ENCODE data around the gene HSF2. TPM values are rescaled to one million over a fixed set of nuclear protein-coding genes. Genes with fewer than 3 reads are reported as not detected.

Gene HSF2
- total RNA-seq, 1 experiment from 2014 or later, result 10.6 TPM

DNA sequence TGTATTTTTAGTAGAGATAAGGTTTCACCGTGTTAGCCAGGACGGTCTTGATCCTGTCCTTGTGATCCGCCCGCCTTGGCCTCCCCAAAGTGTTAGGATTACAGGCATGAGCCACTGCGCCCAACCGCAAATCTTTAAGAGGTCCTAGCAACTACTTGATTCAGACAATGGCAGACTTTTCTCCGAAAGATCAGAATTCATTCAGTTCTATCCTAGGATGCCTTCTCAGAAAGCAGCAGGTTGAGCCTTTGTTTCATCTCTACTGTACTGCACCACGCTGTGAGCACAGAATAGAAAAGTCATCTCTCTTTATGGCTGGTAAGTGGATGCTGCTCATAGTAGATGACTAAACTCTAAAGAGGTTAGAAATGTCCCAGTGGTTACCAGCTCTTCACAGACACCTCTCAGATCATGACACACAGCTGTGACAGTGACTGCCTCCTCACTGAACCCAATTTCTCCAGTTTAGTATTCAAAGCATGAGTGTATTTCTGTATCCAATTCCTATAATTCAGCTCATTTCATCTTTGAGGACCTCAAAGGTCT is 6.0 kb upstream of the HSF2 start:
- DNase-seq (ENCODE audit: low spot score) (no peak), ATAC-seq (peak; percentile 17)
- POLR2A ChIA-PET, result no interaction called here
- Mint-ChIP-seq H3K36me3 (no peaks in the 10 kb centered on the region), H3K27ac (no peak overlapping the region), H3K4me1 (no peaks in the 10 kb centered on the region), H3K4me3 (no peak overlapping the region), H3K27me3 (ENCODE audit: low read depth) (peaks cover 97% of the 10 kb centered on the region), H3K9me3 (no peaks in the 10 kb centered on the region)
- TF ChIP-seq ZNF416 (CRISPR knock-in tag; IDR thresholded peaks at IDR 0.05) (no peak), RELA (CRISPR knock-in tag; IDR thresholded peaks at IDR 0.05; ENCODE audit: borderline replicate concordance) (no peak), ZNF671 (CRISPR knock-in tag; IDR thresholded peaks at IDR 0.05) (no peak), CREM (CRISPR knock-in tag; IDR thresholded peaks at IDR 0.05) (no peak), KAT7 (CRISPR knock-in tag; IDR thresholded peaks at IDR 0.05; ENCODE audit: borderline replicate concordance) (no peak), PRRX2 (CRISPR knock-in tag; IDR thresholded peaks at IDR 0.05) (no peak)
- TF ChIP-seq, protein P1, sequence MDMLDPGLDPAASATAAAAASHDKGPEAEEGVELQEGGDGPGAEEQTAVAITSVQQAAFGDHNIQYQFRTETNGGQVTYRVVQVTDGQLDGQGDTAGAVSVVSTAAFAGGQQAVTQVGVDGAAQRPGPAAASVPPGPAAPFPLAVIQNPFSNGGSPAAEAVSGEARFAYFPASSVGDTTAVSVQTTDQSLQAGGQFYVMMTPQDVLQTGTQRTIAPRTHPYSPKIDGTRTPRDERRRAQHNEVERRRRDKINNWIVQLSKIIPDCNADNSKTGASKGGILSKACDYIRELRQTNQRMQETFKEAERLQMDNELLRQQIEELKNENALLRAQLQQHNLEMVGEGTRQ (CRISPR knock-in tag; IDR thresholded peaks at IDR 0.05), result no peak
- TF ChIP-seq, protein P2, sequence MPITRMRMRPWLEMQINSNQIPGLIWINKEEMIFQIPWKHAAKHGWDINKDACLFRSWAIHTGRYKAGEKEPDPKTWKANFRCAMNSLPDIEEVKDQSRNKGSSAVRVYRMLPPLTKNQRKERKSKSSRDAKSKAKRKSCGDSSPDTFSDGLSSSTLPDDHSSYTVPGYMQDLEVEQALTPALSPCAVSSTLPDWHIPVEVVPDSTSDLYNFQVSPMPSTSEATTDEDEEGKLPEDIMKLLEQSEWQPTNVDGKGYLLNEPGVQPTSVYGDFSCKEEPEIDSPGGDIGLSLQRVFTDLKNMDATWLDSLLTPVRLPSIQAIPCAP (CRISPR knock-in tag; IDR thresholded peaks at IDR 0.05), result no peak
- TF ChIP-seq, protein P3, sequence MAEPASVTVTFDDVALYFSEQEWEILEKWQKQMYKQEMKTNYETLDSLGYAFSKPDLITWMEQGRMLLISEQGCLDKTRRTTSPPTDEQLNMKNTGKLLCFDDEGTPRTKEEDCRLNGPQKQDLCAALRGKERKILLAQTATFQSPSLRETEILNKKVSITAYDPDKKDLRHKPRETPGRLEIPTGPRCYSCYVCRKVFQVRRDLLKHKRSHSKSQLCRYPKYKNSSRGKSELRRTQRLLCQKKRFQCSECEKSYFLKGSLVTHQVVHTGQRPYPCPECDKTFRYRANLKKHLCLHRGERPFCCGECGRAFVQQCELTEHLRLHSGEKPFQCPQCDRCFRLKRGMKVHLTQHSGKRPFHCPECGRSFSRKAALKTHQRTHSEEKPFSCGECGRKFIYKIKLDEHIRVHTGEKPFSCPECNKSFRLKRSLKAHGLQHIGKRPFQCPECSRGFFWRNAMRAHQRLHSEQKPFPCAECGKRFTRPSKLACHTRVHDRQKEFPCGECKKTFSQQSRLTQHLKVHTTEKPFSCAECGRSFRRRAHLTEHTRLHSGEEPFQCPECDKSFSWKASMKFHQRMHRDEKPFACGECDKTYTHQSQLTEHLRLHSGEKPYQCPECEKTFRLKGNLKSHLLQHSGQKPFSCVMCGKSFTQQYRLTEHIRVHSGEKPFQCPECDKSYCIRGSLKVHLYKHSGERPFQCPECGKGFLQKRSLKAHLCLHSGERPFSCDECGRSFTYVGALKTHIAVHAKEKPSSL (CRISPR knock-in tag; conservative IDR thresholded peaks at IDR 0.05), result no peak
- TF ChIP-seq, protein P4, sequence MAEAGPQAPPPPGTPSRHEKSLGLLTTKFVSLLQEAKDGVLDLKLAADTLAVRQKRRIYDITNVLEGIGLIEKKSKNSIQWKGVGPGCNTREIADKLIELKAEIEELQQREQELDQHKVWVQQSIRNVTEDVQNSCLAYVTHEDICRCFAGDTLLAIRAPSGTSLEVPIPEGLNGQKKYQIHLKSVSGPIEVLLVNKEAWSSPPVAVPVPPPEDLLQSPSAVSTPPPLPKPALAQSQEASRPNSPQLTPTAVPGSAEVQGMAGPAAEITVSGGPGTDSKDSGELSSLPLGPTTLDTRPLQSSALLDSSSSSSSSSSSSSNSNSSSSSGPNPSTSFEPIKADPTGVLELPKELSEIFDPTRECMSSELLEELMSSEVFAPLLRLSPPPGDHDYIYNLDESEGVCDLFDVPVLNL (CRISPR knock-in tag; IDR thresholded peaks at IDR 0.05; ENCODE audit: borderline replicate concordance, low read depth), result no peak
- TF ChIP-seq, protein P5, sequence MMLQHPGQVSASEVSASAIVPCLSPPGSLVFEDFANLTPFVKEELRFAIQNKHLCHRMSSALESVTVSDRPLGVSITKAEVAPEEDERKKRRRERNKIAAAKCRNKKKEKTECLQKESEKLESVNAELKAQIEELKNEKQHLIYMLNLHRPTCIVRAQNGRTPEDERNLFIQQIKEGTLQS (CRISPR knock-in tag; conservative IDR thresholded peaks at IDR 0.05), result no peak
- CTCF ChIA-PET, result interaction anchor here (0.8 kb wide), 1 partner anchor 12 kb away, joined by 3 read pairs; no protein-coding TSS in a partner anchor

DNA sequence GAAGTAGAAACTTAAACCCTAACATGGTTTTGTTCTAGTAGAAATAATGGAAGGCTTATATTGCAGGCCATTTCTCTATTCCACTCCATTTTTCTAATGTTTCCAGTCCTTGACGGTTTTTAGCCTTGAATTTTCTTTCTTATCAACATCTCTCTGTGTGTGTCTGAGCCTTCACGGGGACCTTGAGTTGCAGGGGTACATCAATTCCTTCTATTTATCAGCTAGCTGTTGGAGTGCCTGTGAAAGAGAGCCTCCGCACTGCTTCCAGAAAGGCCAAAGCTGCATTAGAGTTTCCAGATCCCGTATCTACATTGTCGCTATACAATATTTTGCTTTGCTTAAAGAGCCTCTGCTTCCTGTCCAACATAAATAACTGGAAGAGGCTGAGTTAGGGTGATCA is 5.4 kb upstream of the HSF2 start:
- POLR2A ChIA-PET, result no interaction called here
- Mint-ChIP-seq H3K27me3 (ENCODE audit: low read depth) (peaks cover 97% of the 10 kb centered on the region), H3K27ac (no peak overlapping the region), H3K4me3 (no peak overlapping the region), H3K36me3 (no peaks in the 10 kb centered on the region), H3K9me3 (no peaks in the 10 kb centered on the region), H3K4me1 (no peaks in the 10 kb centered on the region)
- DNase-seq (ENCODE audit: low spot score) (no peak), ATAC-seq (no peak)
- CTCF ChIA-PET, result no interaction called here
- no peak for TF ChIP-seq ZNF396 (CRISPR knock-in tag; IDR thresholded peaks at IDR 0.05; ENCODE audit: borderline replicate concordance)
- TF ChIP-seq, protein P6, sequence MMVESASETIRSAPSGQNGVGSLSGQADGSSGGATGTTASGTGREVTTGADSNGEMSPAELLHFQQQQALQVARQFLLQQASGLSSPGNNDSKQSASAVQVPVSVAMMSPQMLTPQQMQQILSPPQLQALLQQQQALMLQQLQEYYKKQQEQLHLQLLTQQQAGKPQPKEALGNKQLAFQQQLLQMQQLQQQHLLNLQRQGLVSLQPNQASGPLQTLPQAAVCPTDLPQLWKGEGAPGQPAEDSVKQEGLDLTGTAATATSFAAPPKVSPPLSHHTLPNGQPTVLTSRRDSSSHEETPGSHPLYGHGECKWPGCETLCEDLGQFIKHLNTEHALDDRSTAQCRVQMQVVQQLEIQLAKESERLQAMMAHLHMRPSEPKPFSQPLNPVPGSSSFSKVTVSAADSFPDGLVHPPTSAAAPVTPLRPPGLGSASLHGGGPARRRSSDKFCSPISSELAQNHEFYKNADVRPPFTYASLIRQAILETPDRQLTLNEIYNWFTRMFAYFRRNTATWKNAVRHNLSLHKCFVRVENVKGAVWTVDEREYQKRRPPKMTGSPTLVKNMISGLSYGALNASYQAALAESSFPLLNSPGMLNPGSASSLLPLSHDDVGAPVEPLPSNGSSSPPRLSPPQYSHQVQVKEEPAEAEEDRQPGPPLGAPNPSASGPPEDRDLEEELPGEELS (CRISPR knock-in tag; IDR thresholded peaks at IDR 0.05), result no peak
- TF ChIP-seq, protein P7, sequence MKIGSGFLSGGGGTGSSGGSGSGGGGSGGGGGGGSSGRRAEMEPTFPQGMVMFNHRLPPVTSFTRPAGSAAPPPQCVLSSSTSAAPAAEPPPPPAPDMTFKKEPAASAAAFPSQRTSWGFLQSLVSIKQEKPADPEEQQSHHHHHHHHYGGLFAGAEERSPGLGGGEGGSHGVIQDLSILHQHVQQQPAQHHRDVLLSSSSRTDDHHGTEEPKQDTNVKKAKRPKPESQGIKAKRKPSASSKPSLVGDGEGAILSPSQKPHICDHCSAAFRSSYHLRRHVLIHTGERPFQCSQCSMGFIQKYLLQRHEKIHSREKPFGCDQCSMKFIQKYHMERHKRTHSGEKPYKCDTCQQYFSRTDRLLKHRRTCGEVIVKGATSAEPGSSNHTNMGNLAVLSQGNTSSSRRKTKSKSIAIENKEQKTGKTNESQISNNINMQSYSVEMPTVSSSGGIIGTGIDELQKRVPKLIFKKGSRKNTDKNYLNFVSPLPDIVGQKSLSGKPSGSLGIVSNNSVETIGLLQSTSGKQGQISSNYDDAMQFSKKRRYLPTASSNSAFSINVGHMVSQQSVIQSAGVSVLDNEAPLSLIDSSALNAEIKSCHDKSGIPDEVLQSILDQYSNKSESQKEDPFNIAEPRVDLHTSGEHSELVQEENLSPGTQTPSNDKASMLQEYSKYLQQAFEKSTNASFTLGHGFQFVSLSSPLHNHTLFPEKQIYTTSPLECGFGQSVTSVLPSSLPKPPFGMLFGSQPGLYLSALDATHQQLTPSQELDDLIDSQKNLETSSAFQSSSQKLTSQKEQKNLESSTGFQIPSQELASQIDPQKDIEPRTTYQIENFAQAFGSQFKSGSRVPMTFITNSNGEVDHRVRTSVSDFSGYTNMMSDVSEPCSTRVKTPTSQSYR (CRISPR knock-in tag; IDR thresholded peaks at IDR 0.05), result no peak
- TF ChIP-seq, protein P8, sequence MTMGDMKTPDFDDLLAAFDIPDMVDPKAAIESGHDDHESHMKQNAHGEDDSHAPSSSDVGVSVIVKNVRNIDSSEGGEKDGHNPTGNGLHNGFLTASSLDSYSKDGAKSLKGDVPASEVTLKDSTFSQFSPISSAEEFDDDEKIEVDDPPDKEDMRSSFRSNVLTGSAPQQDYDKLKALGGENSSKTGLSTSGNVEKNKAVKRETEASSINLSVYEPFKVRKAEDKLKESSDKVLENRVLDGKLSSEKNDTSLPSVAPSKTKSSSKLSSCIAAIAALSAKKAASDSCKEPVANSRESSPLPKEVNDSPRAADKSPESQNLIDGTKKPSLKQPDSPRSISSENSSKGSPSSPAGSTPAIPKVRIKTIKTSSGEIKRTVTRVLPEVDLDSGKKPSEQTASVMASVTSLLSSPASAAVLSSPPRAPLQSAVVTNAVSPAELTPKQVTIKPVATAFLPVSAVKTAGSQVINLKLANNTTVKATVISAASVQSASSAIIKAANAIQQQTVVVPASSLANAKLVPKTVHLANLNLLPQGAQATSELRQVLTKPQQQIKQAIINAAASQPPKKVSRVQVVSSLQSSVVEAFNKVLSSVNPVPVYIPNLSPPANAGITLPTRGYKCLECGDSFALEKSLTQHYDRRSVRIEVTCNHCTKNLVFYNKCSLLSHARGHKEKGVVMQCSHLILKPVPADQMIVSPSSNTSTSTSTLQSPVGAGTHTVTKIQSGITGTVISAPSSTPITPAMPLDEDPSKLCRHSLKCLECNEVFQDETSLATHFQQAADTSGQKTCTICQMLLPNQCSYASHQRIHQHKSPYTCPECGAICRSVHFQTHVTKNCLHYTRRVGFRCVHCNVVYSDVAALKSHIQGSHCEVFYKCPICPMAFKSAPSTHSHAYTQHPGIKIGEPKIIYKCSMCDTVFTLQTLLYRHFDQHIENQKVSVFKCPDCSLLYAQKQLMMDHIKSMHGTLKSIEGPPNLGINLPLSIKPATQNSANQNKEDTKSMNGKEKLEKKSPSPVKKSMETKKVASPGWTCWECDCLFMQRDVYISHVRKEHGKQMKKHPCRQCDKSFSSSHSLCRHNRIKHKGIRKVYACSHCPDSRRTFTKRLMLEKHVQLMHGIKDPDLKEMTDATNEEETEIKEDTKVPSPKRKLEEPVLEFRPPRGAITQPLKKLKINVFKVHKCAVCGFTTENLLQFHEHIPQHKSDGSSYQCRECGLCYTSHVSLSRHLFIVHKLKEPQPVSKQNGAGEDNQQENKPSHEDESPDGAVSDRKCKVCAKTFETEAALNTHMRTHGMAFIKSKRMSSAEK (CRISPR knock-in tag; IDR thresholded peaks at IDR 0.05; ENCODE audit: borderline replicate concordance), result no peak
- no peak for TF ChIP-seq MXD4 (CRISPR knock-in tag; IDR thresholded peaks at IDR 0.05; ENCODE audit: borderline replicate concordance)
- TF ChIP-seq, protein P9, sequence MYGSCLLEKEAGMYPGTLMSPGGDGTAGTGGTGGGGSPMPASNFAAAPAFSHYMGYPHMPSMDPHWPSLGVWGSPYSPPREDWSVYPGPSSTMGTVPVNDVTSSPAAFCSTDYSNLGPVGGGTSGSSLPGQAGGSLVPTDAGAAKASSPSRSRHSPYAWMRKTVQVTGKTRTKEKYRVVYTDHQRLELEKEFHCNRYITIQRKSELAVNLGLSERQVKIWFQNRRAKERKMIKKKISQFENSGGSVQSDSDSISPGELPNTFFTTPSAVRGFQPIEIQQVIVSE (CRISPR knock-in tag; IDR thresholded peaks at IDR 0.05; ENCODE audit: borderline replicate concordance), result no peak
